ENCODE data around the gene PLXDC1. TPM values are rescaled to one million over a fixed set of nuclear protein-coding genes. Genes with fewer than 3 reads are reported as not detected.

PLXDC1 gene
- total and polyA plus RNA-seq, 12 donors, result 7.3 to 21.3 (median 11.2) TPM

DNA sequence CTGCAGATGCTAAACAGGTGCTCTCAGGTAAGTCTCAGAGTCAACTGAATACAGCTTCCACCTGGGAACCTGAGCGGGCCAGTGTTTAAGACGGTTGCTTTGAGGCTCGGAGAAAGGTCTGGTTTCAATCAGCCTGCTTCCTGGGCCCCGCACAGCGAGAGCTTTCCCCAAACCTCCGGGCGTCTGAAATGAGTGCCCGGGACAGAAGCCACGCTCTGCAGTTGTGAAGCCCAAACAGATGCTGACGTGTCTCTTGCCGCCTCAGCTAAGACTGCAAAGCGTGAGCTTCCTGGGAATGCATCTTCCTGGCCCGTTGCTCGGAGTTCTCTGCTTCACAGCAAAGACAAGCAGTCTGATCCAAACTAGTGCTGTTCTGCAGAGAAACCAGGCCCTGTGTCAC lies 36.7 kb downstream of the PLXDC1 start:
- WGBS, 2 donors, result 71 to 81% methylated on average over 14 of the region's 14 CpGs
- no peak overlapping the region for H3K4me3 ChIP-seq
- H3K27ac ChIP-seq, result no peak overlapping the region
- no peaks in the 10 kb centered on the region for H3K36me3 ChIP-seq
- peaks cover 0 to 7% (median 0%) of the 10 kb centered on the region in 9 donors for H3K4me1 ChIP-seq
- intact Hi-C loops (cut with DNase I), result no loop called here
- peaks cover 0 to 10% (median 0%) of the 10 kb centered on the region in 7 donors for H3K27me3 ChIP-seq
- TF ChIP-seq CTCF (IDR thresholded peaks at IDR 0.05), result no peak
- ATAC-seq (peak in 1 of 8 donors; percentile 25), DNase-seq (no peak)
- no peaks in the 10 kb centered on the region for H3K9me3 ChIP-seq

DNA sequence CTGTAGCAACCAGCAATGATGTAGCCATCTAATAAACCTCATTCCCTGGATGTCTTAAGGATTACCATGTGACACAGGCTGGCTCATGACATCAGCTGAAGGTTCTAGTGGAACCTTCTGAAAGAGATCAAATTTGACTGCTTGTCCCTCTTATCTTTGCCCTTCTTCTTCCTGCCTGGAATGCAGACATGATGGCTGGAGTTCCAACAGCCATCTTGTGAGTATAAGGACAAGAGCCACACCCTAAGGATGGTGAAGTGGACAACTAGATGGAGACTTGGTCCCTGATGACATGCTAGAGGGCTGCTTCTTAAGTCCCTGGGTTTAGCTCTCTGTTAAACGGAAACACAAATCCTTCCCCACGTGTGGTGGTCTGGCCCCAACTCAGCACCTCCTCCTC lies 37.6 kb downstream of the PLXDC1 start:
- H3K4me3 ChIP-seq, result no peak overlapping the region
- peaks cover 0 to 10% (median 0%) of the 10 kb centered on the region in 7 donors for H3K27me3 ChIP-seq
- peaks cover 0 to 2% (median 0%) of the 10 kb centered on the region in 9 donors for H3K36me3 ChIP-seq
- no peak overlapping the region for H3K27ac ChIP-seq
- no peak for ATAC-seq
- H3K4me1 ChIP-seq, result peaks cover 0 to 7% (median 0%) of the 10 kb centered on the region in 9 donors
- intact Hi-C loops (cut with DNase I), result no loop called here
- no peak for DNase-seq
- TF ChIP-seq CTCF (IDR thresholded peaks at IDR 0.05), result no peak
- WGBS, 2 donors, result 75 to 85% methylated on average over 2 of the region's 2 CpGs
- H3K9me3 ChIP-seq, result no peaks in the 10 kb centered on the region

DNA sequence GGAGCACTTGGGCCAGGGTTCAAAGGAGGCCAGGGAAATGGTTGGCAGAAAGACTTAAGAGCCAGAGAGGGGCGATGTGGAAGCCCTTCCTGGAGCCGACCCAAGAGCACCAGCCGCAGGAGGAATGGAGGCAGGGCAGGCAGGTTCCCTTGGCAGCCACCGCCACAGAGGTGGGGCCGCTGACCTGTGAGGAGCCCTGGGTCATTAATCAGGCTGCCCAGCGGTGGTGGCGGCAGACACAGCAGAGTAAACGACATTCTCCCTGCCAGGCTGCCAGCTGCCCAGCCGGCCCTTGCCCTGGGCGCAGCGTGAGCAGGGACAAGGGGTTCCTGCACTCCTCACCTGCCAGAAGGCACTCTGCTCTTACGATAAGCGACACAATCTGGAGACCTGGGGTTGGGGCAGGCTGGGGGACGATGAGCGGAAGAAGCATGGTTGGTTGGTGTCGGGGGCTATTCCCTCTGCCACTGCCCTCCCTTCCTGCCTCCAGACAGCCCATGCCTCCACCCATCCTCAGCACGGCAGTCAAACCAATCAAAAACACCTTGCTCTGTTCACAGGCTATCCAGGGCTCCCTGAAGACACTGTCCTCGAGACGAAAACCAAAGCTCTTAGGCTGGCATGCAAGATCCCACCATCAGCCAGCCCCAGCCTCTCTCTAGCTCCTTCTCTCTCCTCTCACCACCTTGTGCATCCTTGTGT lies 40.9 kb downstream of the PLXDC1 start:
- Histone ChIP-seq H3K27ac (no peak overlapping the region), H3K36me3 (peaks cover 0 to 15% (median 0%) of the 10 kb centered on the region in 9 donors), H3K27me3 (peaks cover 0 to 4% (median 0%) of the 10 kb centered on the region in 7 donors), H3K4me1 (peaks cover 0 to 7% (median 0%) of the 10 kb centered on the region in 9 donors), H3K9me3 (no peaks in the 10 kb centered on the region), H3K4me3 (no peak overlapping the region)
- ATAC-seq, result no peak
- WGBS, 2 donors, result 62 to 71% methylated on average over 17 to 19 of the region's 19 CpGs
- intact Hi-C loops (cut with DNase I), result no loop called here
- no peak for TF ChIP-seq CTCF (IDR thresholded peaks at IDR 0.05)
- DNase-seq, result no peak

GRCh38 chr17:39108461-39109375 lies 42.7 kb downstream of the PLXDC1 start:
- Histone ChIP-seq H3K4me1 (peaks cover 0 to 14% (median 0%) of the 10 kb centered on the region in 9 donors), H3K27ac (no peak overlapping the region), H3K36me3 (peaks cover 0 to 15% (median 0%) of the 10 kb centered on the region in 9 donors), H3K27me3 (peaks cover 0 to 4% (median 0%) of the 10 kb centered on the region in 7 donors), H3K9me3 (no peaks in the 10 kb centered on the region), H3K4me3 (no peak overlapping the region)
- TF ChIP-seq CTCF (IDR thresholded peaks at IDR 0.05), result no peak
- ATAC-seq, result no peak
- intact Hi-C loops (cut with DNase I), result no loop called here
- DNase-seq, result no peak
- 81% methylated on average over 23 of the region's 23 CpGs for WGBS, 2 donors
